Thyroid gland (tissue), 4 donors: ENCODE data around the gene OR2A25.

Experiments used
- CTCF ChIP-seq, 6 experiments: fragments of 200-600 bp in 3 of 6; fragments of 450-650 bp in 3 of 6; sonication (generic) in 3 of 6; IDR thresholded peaks; one replicate each; pipeline ENCODE4 v1.5.1; 2016 to 2019; ENCODE audit warnings: antibody characterized with exemption in 6 of 6, mild to moderate bottlenecking in 2 of 6, inconsistent platforms in 1 of 6, moderate library complexity in 1 of 6
- POLR2A ChIP-seq, 2 donors: fragments of 450-650 bp; IDR thresholded peaks; one replicate each; pipeline ENCODE4 v1.6.1; 2017; ENCODE audit warnings: antibody characterized with exemption in 2 of 2, mild to moderate bottlenecking in 2 of 2, moderate library complexity in 1 of 2

- no peak for TF ChIP-seq CTCF (IDR thresholded peaks at IDR 0.05)
- no peak for TF ChIP-seq POLR2A (IDR thresholded peaks at IDR 0.05)
Observed at GRCh38 chr7:144098776-144099175, 29.2 kb downstream of the OR2A25 start.
